Measurements from ENCODE around the gene PGAP6. TPM values are rescaled to one million over a fixed set of nuclear protein-coding genes. Genes with fewer than 3 reads are reported as not detected.

The PGAP6 gene
- total RNA-seq, 4 donors from 2014 or later = 10.6 to 36.2 (median 12.8) TPM

DNA sequence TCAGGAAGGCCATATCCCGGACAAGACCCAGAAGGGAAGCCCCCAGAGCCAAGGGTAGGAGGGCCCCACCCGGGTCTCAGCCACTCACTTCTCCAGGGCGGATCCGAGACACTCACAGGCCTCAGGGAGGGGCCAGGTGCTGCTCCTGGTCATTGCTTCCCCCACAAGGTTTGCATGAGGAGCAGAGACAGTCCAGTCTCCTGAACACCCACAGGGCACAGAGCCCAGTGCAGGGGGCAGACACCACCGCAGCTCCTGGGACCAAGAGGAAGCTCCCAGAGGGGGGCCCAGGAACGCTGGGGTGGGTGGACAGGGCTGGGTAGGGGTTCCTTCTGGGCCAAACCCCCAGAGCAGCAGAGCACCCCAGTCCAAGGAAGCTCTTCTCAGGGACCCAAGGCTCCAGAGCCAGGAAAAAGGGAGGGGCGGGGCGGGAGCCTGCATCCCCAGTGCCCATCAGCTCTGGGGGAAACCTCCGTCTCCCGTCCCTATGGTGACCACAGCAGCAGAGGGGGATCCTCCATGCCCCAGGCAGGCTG is 10.7 kb downstream of the PGAP6 start:
- Histone ChIP-seq H3K4me1 (peaks cover 4 to 11% of the 10 kb centered on the region in 2 donors), H3K27me3 (no peaks in the 10 kb centered on the region), H3K4me3 (peak overlapping the region; percentile 41 to 52), H3K36me3 (no peaks in the 10 kb centered on the region), H3K27ac (peak overlapping the region; percentile 70 to 72), H3K9me3 (no peaks in the 10 kb centered on the region)
- no peak for DNase-seq
- no peak for TF ChIP-seq POLR2A (IDR thresholded peaks at IDR 0.05)
- TF ChIP-seq, protein P1, sequence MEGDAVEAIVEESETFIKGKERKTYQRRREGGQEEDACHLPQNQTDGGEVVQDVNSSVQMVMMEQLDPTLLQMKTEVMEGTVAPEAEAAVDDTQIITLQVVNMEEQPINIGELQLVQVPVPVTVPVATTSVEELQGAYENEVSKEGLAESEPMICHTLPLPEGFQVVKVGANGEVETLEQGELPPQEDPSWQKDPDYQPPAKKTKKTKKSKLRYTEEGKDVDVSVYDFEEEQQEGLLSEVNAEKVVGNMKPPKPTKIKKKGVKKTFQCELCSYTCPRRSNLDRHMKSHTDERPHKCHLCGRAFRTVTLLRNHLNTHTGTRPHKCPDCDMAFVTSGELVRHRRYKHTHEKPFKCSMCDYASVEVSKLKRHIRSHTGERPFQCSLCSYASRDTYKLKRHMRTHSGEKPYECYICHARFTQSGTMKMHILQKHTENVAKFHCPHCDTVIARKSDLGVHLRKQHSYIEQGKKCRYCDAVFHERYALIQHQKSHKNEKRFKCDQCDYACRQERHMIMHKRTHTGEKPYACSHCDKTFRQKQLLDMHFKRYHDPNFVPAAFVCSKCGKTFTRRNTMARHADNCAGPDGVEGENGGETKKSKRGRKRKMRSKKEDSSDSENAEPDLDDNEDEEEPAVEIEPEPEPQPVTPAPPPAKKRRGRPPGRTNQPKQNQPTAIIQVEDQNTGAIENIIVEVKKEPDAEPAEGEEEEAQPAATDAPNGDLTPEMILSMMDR (IDR thresholded peaks at IDR 0.05) = no peak
- intact Hi-C loops (cut with DNase I; ENCODE audit: low total_unique reads) = no loop called here

DNA sequence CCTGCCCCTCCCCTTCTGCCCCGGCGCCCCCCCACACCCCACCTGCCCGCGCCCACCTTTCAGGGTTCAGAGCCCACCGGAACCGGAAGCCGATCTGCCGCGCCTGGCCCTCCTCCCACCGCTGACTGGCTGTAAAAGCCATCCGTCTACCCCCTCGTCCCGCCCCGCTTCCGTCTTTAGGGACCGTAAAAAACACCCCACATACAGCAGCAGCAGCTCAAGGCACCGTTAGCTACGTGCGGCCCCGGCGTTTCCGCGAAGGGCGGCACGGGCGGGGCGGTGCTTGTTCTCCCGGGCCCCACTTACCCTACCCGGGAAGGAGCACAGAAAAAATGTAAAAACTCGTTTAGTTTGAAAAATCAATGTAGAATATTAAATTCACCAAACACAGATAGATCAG is 11.3 kb downstream of the PGAP6 start, which contains the start of gene MRPL28:
Gene MRPL28, minus strand, starts transcription at position 96 of the 400 bp plus-strand sequence. CDS start 320 bp downstream, outside the sequence.
- Histone ChIP-seq H3K36me3 (no peaks in the 10 kb centered on the region), H3K27me3 (no peaks in the 10 kb centered on the region), H3K4me1 (peaks cover 4 to 11% of the 10 kb centered on the region in 2 donors), H3K9me3 (no peaks in the 10 kb centered on the region), H3K27ac (peak within 1 kb of the TSS; percentile 70 to 72), H3K4me3 (peak within 1 kb of the TSS; percentile 41 to 52)
- DNase-seq = peak; percentile 95
- intact Hi-C loops (cut with DNase I; ENCODE audit: low total_unique reads) = no loop called here
- TF ChIP-seq, protein P1 (IDR thresholded peaks at IDR 0.05) = no peak
- peak in 1 of 2 donors; percentile 70 for TF ChIP-seq POLR2A (IDR thresholded peaks at IDR 0.05)

DNA sequence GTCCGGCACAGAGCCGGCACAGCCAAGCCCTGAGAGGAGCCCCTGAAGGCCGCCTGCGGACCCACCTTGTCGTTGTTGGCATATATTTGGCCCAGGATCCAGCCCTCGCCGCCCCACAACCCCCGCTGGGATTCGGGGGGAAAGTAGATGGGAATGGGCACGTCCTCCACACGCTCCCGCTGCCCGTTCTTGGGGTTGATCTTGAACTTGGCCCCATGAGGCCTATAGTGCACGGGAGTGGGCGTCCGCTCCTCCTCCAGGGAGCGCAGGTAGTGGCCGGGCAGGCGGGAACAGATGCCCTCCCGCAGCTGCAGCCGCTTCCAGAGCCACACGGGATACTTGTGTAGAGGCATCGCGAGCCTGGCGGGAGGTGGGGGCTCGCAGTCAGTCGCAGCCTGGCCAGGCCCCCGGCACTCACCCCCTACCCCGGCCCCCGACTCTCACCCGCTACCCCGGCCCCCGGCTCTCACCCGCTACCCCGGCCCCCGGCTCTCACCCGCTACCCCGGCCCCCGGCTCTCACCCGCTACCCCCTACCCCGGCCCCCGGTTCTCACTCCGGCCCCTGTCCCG is 11.8 kb downstream of the PGAP6 start:
- Histone ChIP-seq H3K4me3 (peak overlapping the region; percentile 41 to 52), H3K27ac (no peak overlapping the region), H3K9me3 (no peaks in the 10 kb centered on the region), H3K36me3 (no peaks in the 10 kb centered on the region), H3K4me1 (peaks cover 4 to 11% of the 10 kb centered on the region in 2 donors), H3K27me3 (no peaks in the 10 kb centered on the region)
- TF ChIP-seq, protein P1 (IDR thresholded peaks at IDR 0.05) = no peak
- TF ChIP-seq POLR2A (IDR thresholded peaks at IDR 0.05) = no peak
- DNase-seq = no peak
- intact Hi-C loops (cut with DNase I; ENCODE audit: low total_unique reads) = no loop called here

DNA sequence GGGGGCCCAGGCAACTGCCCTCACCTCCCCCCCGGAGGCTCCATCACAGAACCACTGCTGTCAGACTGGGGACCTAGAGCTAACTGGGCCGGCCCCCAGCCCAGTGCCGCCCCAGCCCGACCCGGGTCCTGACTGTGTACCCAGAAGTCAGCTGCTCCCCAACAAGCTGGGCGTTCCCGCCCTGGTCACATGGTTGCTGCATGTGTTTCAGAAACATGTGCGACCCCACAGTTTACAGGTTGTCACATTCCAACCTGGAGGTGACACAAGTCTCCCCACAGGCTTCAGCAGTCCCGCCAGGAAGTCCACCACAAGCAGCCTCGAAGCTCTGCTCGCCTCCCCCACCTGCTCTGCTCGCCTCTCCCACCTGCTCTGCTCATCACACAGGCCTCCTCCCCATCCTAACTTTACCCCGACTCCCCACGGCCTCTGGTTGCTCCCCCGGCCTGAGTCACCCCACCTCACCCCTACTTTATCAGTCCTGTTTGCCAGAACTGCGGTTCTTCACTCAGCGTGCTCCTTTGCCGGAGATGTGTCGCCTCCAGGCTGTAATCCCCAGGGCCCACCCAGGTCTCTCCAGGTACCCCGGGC is 12.4 kb downstream of the PGAP6 start:
- H3K4me1 ChIP-seq = peaks cover 4 to 11% of the 10 kb centered on the region in 2 donors
- no peak overlapping the region for H3K27ac ChIP-seq
- intact Hi-C loops (cut with DNase I; ENCODE audit: low total_unique reads) = no loop called here
- no peak for DNase-seq
- H3K4me3 ChIP-seq = no peak overlapping the region
- no peak for TF ChIP-seq POLR2A (IDR thresholded peaks at IDR 0.05)
- TF ChIP-seq, protein P1 (IDR thresholded peaks at IDR 0.05) = no peak
- H3K27me3 ChIP-seq = no peaks in the 10 kb centered on the region
- no peaks in the 10 kb centered on the region for H3K9me3 ChIP-seq
- no peaks in the 10 kb centered on the region for H3K36me3 ChIP-seq
